PC-3 (cell line): Measurements from ENCODE around the gene P2RY1. TPM values are rescaled to one million over a fixed set of nuclear protein-coding genes. Genes with fewer than 3 reads are reported as not detected.

Experiments
- ATAC-seq: fragments of 200-7000 bp; cut with Tn5 transposase; 2 replicates; pipeline ENCODE4 v1.9.1; 2020; ENCODE audit warnings: mild to moderate bottlenecking, moderate library complexity
- BruUV-seq: library from RNA; stranded (reverse); fragments of 400-500 nt; replicated peaks from 2 replicates; lab custom pipeline; 2021; lab: Mats Ljungman, UMichigan
- CTCF ChIA-PET: fragments of 300-600 bp; sonication (Branson Sonifier 250); formaldehyde crosslinking; loops from one replicate; lab custom pipeline; 2022; ENCODE audit warnings: antibody characterized with exemption; lab: Charles Lee
- POLR2A ChIA-PET: fragments of 300-600 bp; sonication (Branson Sonifier 250); formaldehyde crosslinking; loops from one replicate; lab custom pipeline; 2022; ENCODE audit warnings: antibody characterized with exemption; ENCODE audit not compliant: unreplicated experiment; lab: Charles Lee
- DNase-seq: peaks from one replicate; pipeline ENCODE4 v3.0.0-alpha.2; 2015
- H2AFZ ChIP-seq: fragments of 300-600 bp; sonication (generic); 2 replicates; pipeline ENCODE4 v1.6.0; 2016; ENCODE audit warnings: antibody characterized with exemption, low read length
- H3F3A ChIP-seq: fragments of 300-600 bp; sonication (generic); one replicate; pipeline ENCODE4 v1.6.0; 2017; ENCODE audit warnings: antibody characterized with exemption, low read length, control low read depth, mild to moderate bottlenecking; ENCODE audit not compliant: unreplicated experiment
- H3K27ac ChIP-seq: fragments of 300-600 bp; sonication (generic); 2 replicates; pipeline ENCODE4 v1.5.1; 2016; ENCODE audit warnings: mild to moderate bottlenecking, low read length
- H3K27me3 ChIP-seq: fragments of 300-600 bp; sonication (generic); 2 replicates; pipeline ENCODE4 v1.6.1; 2016; ENCODE audit warnings: low read length, mixed read lengths
- H3K36me3 ChIP-seq: fragments of 300-600 bp; sonication (generic); 2 replicates; pipeline ENCODE4 v1.6.1; 2016; ENCODE audit warnings: low read depth, mixed run types, low read length, mixed read lengths
- H3K4me1 ChIP-seq: fragments of 300-600 bp; sonication (generic); 2 replicates; pipeline ENCODE4 v1.5.1; 2016; ENCODE audit warnings: low read length; ENCODE audit not compliant: insufficient read depth
- H3K4me2 ChIP-seq: fragments of 300-600 bp; sonication (generic); 2 replicates; pipeline ENCODE4 v1.6.0; 2016; ENCODE audit warnings: low read length
- H3K4me3 ChIP-seq: fragments of 300-600 bp; sonication (generic); 2 replicates; pipeline ENCODE4 v1.5.1; 2016; ENCODE audit warnings: mild to moderate bottlenecking, low read length, mixed read lengths
- H3K79me2 ChIP-seq: fragments of 300-600 bp; sonication (generic); 2 replicates; pipeline ENCODE4 v1.6.1; 2017; ENCODE audit warnings: low read length, mixed read lengths
- H3K9ac ChIP-seq: fragments of 300-600 bp; sonication (generic); 2 replicates; pipeline ENCODE4 v1.6.0; 2016; ENCODE audit warnings: mild to moderate bottlenecking, low read length
- H3K9me2 ChIP-seq: fragments of 300-600 bp; sonication (generic); replicated peaks from 2 replicates; pipeline ENCODE4 v1.6.1; 2016; ENCODE audit warnings: mixed run types, low read length, mixed read lengths
- H3K9me3 ChIP-seq: fragments of 300-600 bp; sonication (generic); 2 replicates; pipeline ENCODE4 v1.6.1; 2016; ENCODE audit warnings: low read length, mixed read lengths
- H4K20me1 ChIP-seq: fragments of 300-600 bp; sonication (generic); 2 replicates; pipeline ENCODE4 v1.6.1; 2016; ENCODE audit warnings: low read length, mixed read lengths
- CTCF ChIP-seq: fragments of 300-600 bp; sonication (generic); conservative IDR thresholded peaks from 2 replicates; pipeline ENCODE4 v1.5.1; 2017; ENCODE audit warnings: antibody characterized with exemption, low read depth, mild to moderate bottlenecking, low read length
- EZH2 ChIP-seq: fragments of 300-600 bp; sonication (generic); IDR thresholded peaks from one replicate; pipeline ENCODE4 v1.6.1; 2017; ENCODE audit warnings: antibody characterized with exemption, mild to moderate bottlenecking, low read length; ENCODE audit not compliant: unreplicated experiment
- EZH2phosphoT487 ChIP-seq: fragments of 300-600 bp; sonication (generic); IDR thresholded peaks from 2 replicates; pipeline ENCODE4 v1.6.1; 2018; ENCODE audit warnings: mild to moderate bottlenecking, antibody characterized with exemption, low read length, borderline replicate concordance
- intact Hi-C: fragments of 100-400 bp; cut with micrococcal nuclease; formaldehyde crosslinking; loops from 2 replicates; pipeline ENCODE4 v1.9.0; 2023
- total RNA-seq: library from RNA; depleted of rRNA; stranded (reverse); fragments of >200 nt; gene quantifications from 2 replicates; pipeline ENCODE4 v1.2.3, GENCODE V29; 2014

Gene P2RY1
- total RNA-seq, 1 experiment from 2014 or later: 0.29 TPM

- CTCF ChIA-PET: no interaction called here
- H3K9me3 ChIP-seq: no peaks in the 10 kb centered on the region
- no peaks in the 10 kb centered on the region for H3F3A ChIP-seq
- H3K27ac ChIP-seq: no peak overlapping the region
- H3K4me3 ChIP-seq: no peak overlapping the region
- H2AFZ ChIP-seq: no peak overlapping the region
- H3K9me2 ChIP-seq: no peaks in the 10 kb centered on the region
- POLR2A ChIA-PET: no interaction called here
- no peak for TF ChIP-seq EZH2
- no peak for TF ChIP-seq CTCF
- no peak for TF ChIP-seq EZH2phosphoT487
- no peaks in the 10 kb centered on the region for H3K79me2 ChIP-seq
- ATAC-seq: no peak
- BruUV-seq: no TSS peak
- no peaks in the 10 kb centered on the region for H3K27me3 ChIP-seq
- no peak overlapping the region for H3K4me2 ChIP-seq
- 0 out of 2 replicates have a peak, but pooled peaks cover 4% of the 10 kb centered on the region for H3K4me1 ChIP-seq
- no peaks in the 10 kb centered on the region for H4K20me1 ChIP-seq
- intact Hi-C loops: loop anchor here (5.0 to 10.0 kb wide), 2 partner anchors 58 to 266 kb away; no protein-coding TSS in a partner anchor
- no peak for DNase-seq
- H3K9ac ChIP-seq: no peak overlapping the region
- H3K36me3 ChIP-seq: no peaks in the 10 kb centered on the region
Measured at GRCh38 chr3:152879130-152879789, 44.3 kb downstream of the P2RY1 start.

- CTCF ChIA-PET: no interaction called here
- H3K27ac ChIP-seq: no peak overlapping the region
- H3K4me1 ChIP-seq: 0 out of 2 replicates have a peak, but pooled peaks cover 2% of the 10 kb centered on the region
- DNase-seq: no peak
- intact Hi-C loops: loop anchor here (5.0 to 10.0 kb wide), 2 partner anchors 58 to 265 kb away; no protein-coding TSS in a partner anchor
- H3K9me3 ChIP-seq: no peaks in the 10 kb centered on the region
- H3K9me2 ChIP-seq: no peaks in the 10 kb centered on the region
- no peaks in the 10 kb centered on the region for H3K79me2 ChIP-seq
- no peaks in the 10 kb centered on the region for H3F3A ChIP-seq
- POLR2A ChIA-PET: no interaction called here
- no peaks in the 10 kb centered on the region for H4K20me1 ChIP-seq
- no peak for ATAC-seq
- no peak overlapping the region for H3K4me2 ChIP-seq
- H3K4me3 ChIP-seq: no peak overlapping the region
- TF ChIP-seq EZH2phosphoT487 (no peak), CTCF (no peak), EZH2 (no peak)
- H2AFZ ChIP-seq: no peak overlapping the region
- no TSS peak for BruUV-seq
- no peak overlapping the region for H3K9ac ChIP-seq
- H3K27me3 ChIP-seq: no peaks in the 10 kb centered on the region
- H3K36me3 ChIP-seq: no peaks in the 10 kb centered on the region
Measured at GRCh38 chr3:152879790-152880174, 44.9 kb downstream of the P2RY1 start.

GRCh38 chr3:152885076-152885475 is 50.1 kb downstream of the P2RY1 start:
- POLR2A ChIA-PET: no interaction called here
- H3K79me2 ChIP-seq: no peaks in the 10 kb centered on the region
- no peak overlapping the region for H3K4me3 ChIP-seq
- ATAC-seq (no peak), DNase-seq (no peak)
- H3K27ac ChIP-seq: no peak overlapping the region
- no peaks in the 10 kb centered on the region for H3K4me1 ChIP-seq
- TF ChIP-seq EZH2: no peak
- no peak for TF ChIP-seq EZH2phosphoT487
- TF ChIP-seq CTCF: no peak
- no peak overlapping the region for H3K9ac ChIP-seq
- no peak overlapping the region for H3K4me2 ChIP-seq
- no peaks in the 10 kb centered on the region for H3K9me2 ChIP-seq
- peaks cover 4% of the 10 kb centered on the region; the same call in 1 of the 2 replicates for H3K27me3 ChIP-seq
- H3K9me3 ChIP-seq: no peaks in the 10 kb centered on the region
- no TSS peak for BruUV-seq
- no peak overlapping the region for H2AFZ ChIP-seq
- no peaks in the 10 kb centered on the region for H3F3A ChIP-seq
- no peaks in the 10 kb centered on the region for H3K36me3 ChIP-seq
- intact Hi-C loops: no loop called here
- no peaks in the 10 kb centered on the region for H4K20me1 ChIP-seq
- CTCF ChIA-PET: no interaction called here
